Natural killer cell treated with Interleukin-12 subunit alpha and Interleukin-12 subunit beta and Interleukin-15 and Interleukin-18, amount 100 ng/mL, for 72 hours (primary cell): ENCODE data around the gene IGFBP3. TPM values are rescaled to one million over a fixed set of nuclear protein-coding genes. Genes with fewer than 3 reads are reported as not detected.
A peak's percentile ranks its signal among the peaks of the same experiment; 100 is the strongest.

Experiments used
- ATAC-seq, 2 donors: fragments of 150-1000 bp; cut with Tn5 transposase in 1 of 2; sonication (Bioruptor Pico), chemical (Tn5 transposase) in 1 of 2; 2 replicates each; pipeline ENCODE4 v1.10.0; 2021
- DNase-seq: peaks from one replicate; pipeline ENCODE4 v3.0.0; 2022; ENCODE audit warnings: low spot score
- H3K27ac Mint-ChIP-seq, 2 donors: 1 replicate in 1 of 2; 2 replicates in 1 of 2; pipeline ENCODE4 v1.8.0; 2022; ENCODE audit warnings: mixed read lengths in 2 of 2, mild to moderate bottlenecking in 1 of 2, moderate library complexity in 1 of 2
- H3K27me3 Mint-ChIP-seq, 2 donors: 1 replicate in 1 of 2; 2 replicates in 1 of 2; pipeline ENCODE4 v1.8.0; 2022; ENCODE audit warnings: mixed read lengths in 2 of 2
- H3K36me3 Mint-ChIP-seq: one replicate; pipeline ENCODE4 v1.8.0; 2022; ENCODE audit warnings: mixed read lengths
- H3K4me1 Mint-ChIP-seq, 2 donors: 1 replicate in 1 of 2; 2 replicates in 1 of 2; pipeline ENCODE4 v1.8.0; 2022; ENCODE audit warnings: low read depth in 2 of 2, mixed read lengths in 2 of 2, mild to moderate bottlenecking in 1 of 2
- H3K4me3 Mint-ChIP-seq: one replicate; pipeline ENCODE4 v1.8.0; 2022; ENCODE audit warnings: mixed read lengths
- H3K9me3 Mint-ChIP-seq: 2 replicates; pipeline ENCODE4 v1.8.0; 2022; ENCODE audit warnings: mixed read lengths
- total RNA-seq, 2 donors: library from RNA; stranded (reverse); gene quantifications; one replicate each; pipeline ENCODE4 v1.2.3, GENCODE V29; 2022

The IGFBP3 gene
- total RNA-seq, 2 donors from 2014 or later, result 1.7 TPM; not detected in 1

DNA sequence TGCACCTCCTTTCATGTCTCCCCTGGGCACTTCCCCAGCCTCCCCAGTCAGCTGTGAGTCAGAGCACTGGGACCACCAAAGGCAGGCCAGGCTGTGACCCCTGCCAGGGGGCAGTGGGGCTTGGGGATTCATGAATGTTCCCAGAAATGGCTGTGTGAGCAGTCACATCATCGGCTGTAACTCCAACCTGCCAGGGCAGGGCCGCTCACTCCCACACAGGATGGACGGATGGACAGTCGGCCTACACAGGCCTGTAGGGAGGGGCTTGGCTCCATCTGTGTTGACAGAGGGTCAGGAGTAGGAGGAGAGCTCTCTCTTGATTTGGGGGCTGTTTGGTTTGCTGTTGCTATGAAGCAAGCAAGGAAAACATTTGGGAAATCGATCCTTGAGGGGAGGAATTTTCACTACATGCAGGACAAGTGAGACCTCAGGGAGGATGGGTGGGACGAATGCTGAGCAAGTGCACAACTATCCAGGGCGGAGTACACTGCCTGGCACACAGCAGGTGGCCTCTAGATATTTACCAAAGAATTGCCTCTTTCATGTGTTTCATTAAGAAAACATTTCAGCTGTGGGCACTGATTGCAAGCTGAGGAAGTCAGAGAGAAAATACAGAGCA, 35.7 kb downstream of the IGFBP3 start:
- no peak for DNase-seq
- no peak overlapping the region for H3K4me3 Mint-ChIP-seq
- H3K9me3 Mint-ChIP-seq, result no peaks in the 10 kb centered on the region
- H3K27ac Mint-ChIP-seq, result no peak overlapping the region
- H3K36me3 Mint-ChIP-seq, result no peaks in the 10 kb centered on the region
- H3K27me3 Mint-ChIP-seq, result peaks cover 22 to 43% of the 10 kb centered on the region in 2 donors
- H3K4me1 Mint-ChIP-seq, result no peaks in the 10 kb centered on the region
- ATAC-seq, result no peak

DNA sequence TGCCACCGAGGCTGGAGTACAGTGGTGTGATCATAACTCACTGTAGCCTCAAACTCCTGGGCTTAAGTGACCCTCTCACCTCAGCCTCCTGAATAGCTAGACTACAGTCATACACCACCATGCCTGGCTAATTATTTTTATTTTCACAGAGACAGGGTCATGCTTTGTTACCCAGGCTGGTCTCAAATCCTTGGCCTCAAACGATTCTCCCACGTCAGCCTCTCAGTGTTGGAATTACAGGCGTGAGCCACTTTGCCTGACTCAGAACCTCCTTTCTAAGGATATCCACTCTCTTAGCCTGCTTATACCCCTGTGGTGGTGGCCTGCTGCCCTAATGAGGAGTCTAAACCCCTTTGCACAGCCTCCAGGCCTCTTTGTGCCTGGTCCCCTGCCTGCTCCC, 36.9 kb downstream of the IGFBP3 start:
- no peak for ATAC-seq
- H3K4me1 Mint-ChIP-seq, result no peaks in the 10 kb centered on the region
- H3K27me3 Mint-ChIP-seq, result peaks cover 15 to 37% of the 10 kb centered on the region in 2 donors
- H3K9me3 Mint-ChIP-seq, result no peaks in the 10 kb centered on the region
- H3K36me3 Mint-ChIP-seq, result peaks cover 3% of the 10 kb centered on the region
- DNase-seq, result no peak
- no peak overlapping the region for H3K27ac Mint-ChIP-seq
- no peak overlapping the region for H3K4me3 Mint-ChIP-seq

GRCh38 chr7:45882465-45882810, 38.6 kb downstream of the IGFBP3 start:
- Mint-ChIP-seq H3K27ac (no peak overlapping the region), H3K4me3 (no peak overlapping the region), H3K27me3 (peaks cover 15 to 37% of the 10 kb centered on the region in 2 donors), H3K36me3 (peaks cover 4% of the 10 kb centered on the region), H3K9me3 (no peaks in the 10 kb centered on the region), H3K4me1 (no peaks in the 10 kb centered on the region)
- DNase-seq (no peak), ATAC-seq (no peak)

- Mint-ChIP-seq H3K27ac (no peak overlapping the region), H3K36me3 (peaks cover 4% of the 10 kb centered on the region), H3K9me3 (no peaks in the 10 kb centered on the region), H3K4me1 (no peaks in the 10 kb centered on the region), H3K27me3 (peaks cover 11 to 33% of the 10 kb centered on the region in 2 donors), H3K4me3 (no peak overlapping the region)
- no peak for ATAC-seq
- no peak for DNase-seq
Measured at GRCh38 chr7:45881759-45882464, 39.2 kb downstream of the IGFBP3 start.

- DNase-seq (no peak), ATAC-seq (no peak)
- no peak overlapping the region for H3K4me3 Mint-ChIP-seq
- no peaks in the 10 kb centered on the region for H3K9me3 Mint-ChIP-seq
- no peak overlapping the region for H3K27ac Mint-ChIP-seq
- H3K27me3 Mint-ChIP-seq, result peaks cover 9 to 28% of the 10 kb centered on the region in 2 donors
- H3K4me1 Mint-ChIP-seq, result no peaks in the 10 kb centered on the region
- H3K36me3 Mint-ChIP-seq, result peaks cover 4% of the 10 kb centered on the region
Measured at GRCh38 chr7:45881280-45881758, 39.8 kb downstream of the IGFBP3 start.

GRCh38 chr7:45880433-45880860, 40.6 kb downstream of the IGFBP3 start:
- Mint-ChIP-seq H3K36me3 (peaks cover 4% of the 10 kb centered on the region), H3K9me3 (no peaks in the 10 kb centered on the region), H3K4me1 (no peaks in the 10 kb centered on the region), H3K27ac (no peak overlapping the region), H3K27me3 (peaks cover 9 to 24% of the 10 kb centered on the region in 2 donors), H3K4me3 (no peak overlapping the region)
- ATAC-seq (no peak), DNase-seq (no peak)

GRCh38 chr7:45878457-45879144, 42.5 kb downstream of the IGFBP3 start:
- ATAC-seq (no peak), DNase-seq (no peak)
- Mint-ChIP-seq H3K27me3 (peaks cover 0 to 7% of the 10 kb centered on the region in 2 donors), H3K36me3 (peaks cover 4% of the 10 kb centered on the region), H3K27ac (no peak overlapping the region), H3K4me1 (no peaks in the 10 kb centered on the region), H3K9me3 (no peaks in the 10 kb centered on the region), H3K4me3 (no peak overlapping the region)

DNA sequence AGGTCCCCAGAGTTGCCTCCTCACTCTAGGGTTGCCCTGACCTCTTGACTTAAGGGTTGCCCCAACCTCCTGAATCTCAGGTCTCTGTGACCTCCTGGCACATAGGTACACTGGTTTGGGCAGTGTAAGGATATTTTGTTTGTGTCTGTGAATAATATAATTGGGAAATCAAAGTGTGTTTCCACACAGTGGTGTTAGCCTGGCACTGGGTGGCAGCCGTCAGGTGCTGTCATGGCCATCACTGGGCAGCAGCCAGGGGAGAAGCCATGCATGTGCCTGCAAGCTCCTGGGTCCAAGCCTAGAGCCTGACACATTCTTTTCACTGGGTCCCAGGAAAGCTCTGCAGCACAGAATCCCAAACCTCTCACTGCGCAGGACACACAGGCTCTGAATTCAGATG, 44.6 kb downstream of the IGFBP3 start:
- H3K36me3 Mint-ChIP-seq, result peaks cover 4% of the 10 kb centered on the region
- no peaks in the 10 kb centered on the region for H3K9me3 Mint-ChIP-seq
- H3K27me3 Mint-ChIP-seq, result no peaks in the 10 kb centered on the region
- DNase-seq (no peak), ATAC-seq (peak in 1 of 2 donors; percentile 8)
- H3K4me1 Mint-ChIP-seq, result no peaks in the 10 kb centered on the region
- H3K4me3 Mint-ChIP-seq, result no peak overlapping the region
- H3K27ac Mint-ChIP-seq, result no peak overlapping the region

- ATAC-seq (no peak), DNase-seq (no peak)
- Mint-ChIP-seq H3K36me3 (peaks cover 4% of the 10 kb centered on the region), H3K27ac (no peak overlapping the region), H3K4me1 (no peaks in the 10 kb centered on the region), H3K9me3 (no peaks in the 10 kb centered on the region), H3K27me3 (peaks cover 3 to 7% of the 10 kb centered on the region in 2 donors), H3K4me3 (no peak overlapping the region)
Measured at GRCh38 chr7:45874408-45875131, 46.5 kb downstream of the IGFBP3 start.

DNA sequence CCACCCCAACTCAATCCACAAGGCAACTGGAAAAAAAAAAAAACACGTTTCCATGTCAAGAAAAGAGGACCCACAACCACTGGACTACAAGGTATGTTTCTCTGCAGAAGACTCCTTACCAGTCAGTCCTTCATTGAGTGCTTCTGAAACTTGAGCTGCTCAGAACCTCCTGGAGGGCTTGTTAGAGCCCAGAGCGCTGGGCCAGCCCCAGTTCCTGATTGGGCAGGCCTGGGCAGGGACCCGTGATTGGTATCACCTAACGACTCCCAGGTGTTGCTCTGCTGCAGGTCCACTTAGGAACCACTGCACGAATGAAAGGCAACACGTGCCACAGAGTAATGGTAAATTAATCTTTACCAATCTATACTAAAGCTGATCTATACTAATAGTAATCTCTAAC, 47.7 kb downstream of the IGFBP3 start:
- H3K4me3 Mint-ChIP-seq, result no peak overlapping the region
- no peak overlapping the region for H3K27ac Mint-ChIP-seq
- no peaks in the 10 kb centered on the region for H3K36me3 Mint-ChIP-seq
- no peaks in the 10 kb centered on the region for H3K9me3 Mint-ChIP-seq
- ATAC-seq, result no peak
- H3K4me1 Mint-ChIP-seq, result no peaks in the 10 kb centered on the region
- DNase-seq, result no peak
- peaks cover 3 to 7% of the 10 kb centered on the region in 2 donors for H3K27me3 Mint-ChIP-seq

DNA sequence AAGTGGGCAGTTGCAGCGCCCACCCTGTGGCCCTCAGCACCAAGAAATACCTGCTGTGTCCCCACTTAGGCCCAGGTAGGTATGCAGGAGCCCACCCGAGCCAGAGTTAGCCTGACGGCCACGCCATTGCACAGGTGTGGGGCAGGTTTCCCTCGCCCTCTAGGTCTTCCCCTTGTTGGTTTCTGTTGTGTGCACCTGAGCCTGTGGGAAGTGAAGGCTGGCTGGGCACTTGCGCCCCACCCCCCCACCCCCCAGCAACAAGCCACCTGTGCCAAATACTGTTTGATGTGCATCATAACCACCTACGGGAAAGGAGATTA, 48.1 kb downstream of the IGFBP3 start, which contains the start of gene CCDC201:
Gene CCDC201, minus strand, starts transcription at position 48 of the 320 bp plus-strand sequence. CDS start 75 bp downstream, outside the sequence.
- Mint-ChIP-seq H3K27me3 (peaks cover 3 to 7% of the 10 kb centered on the region in 2 donors), H3K4me3 (no peak within 1 kb of the TSS), H3K36me3 (no peaks in the 10 kb centered on the region), H3K4me1 (no peaks in the 10 kb centered on the region), H3K27ac (no peak within 1 kb of the TSS), H3K9me3 (no peaks in the 10 kb centered on the region)
- ATAC-seq (no peak), DNase-seq (no peak)

GRCh38 chr7:45872116-45873034, 48.7 kb downstream of the IGFBP3 start:
- H3K9me3 Mint-ChIP-seq, result no peaks in the 10 kb centered on the region
- no peaks in the 10 kb centered on the region for H3K4me1 Mint-ChIP-seq
- no peak overlapping the region for H3K4me3 Mint-ChIP-seq
- no peak overlapping the region for H3K27ac Mint-ChIP-seq
- ATAC-seq, result peak; percentile 26 to 54
- peaks cover 3 to 7% of the 10 kb centered on the region in 2 donors for H3K27me3 Mint-ChIP-seq
- H3K36me3 Mint-ChIP-seq, result no peaks in the 10 kb centered on the region
- no peak for DNase-seq

GRCh38 chr7:45869426-45869825, 51.6 kb downstream of the IGFBP3 start:
- no peak overlapping the region for H3K4me3 Mint-ChIP-seq
- no peak for DNase-seq

More at GRCh38 chr7:45869426-45869825, 51.6 kb downstream of the IGFBP3 start:
- Mint-ChIP-seq H3K27me3 (peaks cover 6 to 12% of the 10 kb centered on the region in 2 donors), H3K9me3 (no peaks in the 10 kb centered on the region), H3K4me1 (no peaks in the 10 kb centered on the region), H3K27ac (no peak overlapping the region), H3K36me3 (no peaks in the 10 kb centered on the region)
- ATAC-seq, result no peak
